GM12878 (cell line): Measurements from ENCODE around the gene DCAF7. TPM values are rescaled to one million over a fixed set of nuclear protein-coding genes. Genes with fewer than 3 reads are reported as not detected.

Experiments used
- ATAC-seq: fragments of 200-7000 bp; cut with Tn5 transposase; 3 replicates; pipeline ENCODE4 v1.9.1; 2020; ENCODE audit warnings: mild to moderate bottlenecking, moderate library complexity
- BruUV-seq: library from RNA; stranded (reverse); fragments of 400-500 nt; replicated peaks from 2 replicates; lab custom pipeline; 2021; lab: Mats Ljungman, UMichigan
- CTCF ChIA-PET: fragments of 300-600 bp; sonication (Branson Sonifier 250); formaldehyde crosslinking; extraction: SDS; loops from one replicate; lab custom pipeline; 2021; ENCODE audit warnings: inconsistent platforms; lab: Yijun Ruan, JAX
- POLR2A ChIA-PET: fragments of 350-600 bp; formaldehyde crosslinking; extraction: SDS; loops from one replicate; lab custom pipeline; 2021; ENCODE audit warnings: inconsistent platforms; lab: Charles Lee
- RAD21 ChIA-PET: fragments of 300-600 bp; sonication (Branson Sonifier 250); formaldehyde crosslinking; loops from one replicate; lab custom pipeline; 2023; ENCODE audit warnings: antibody characterized with exemption; ENCODE audit not compliant: unreplicated experiment; lab: Charles Lee
- SMC1A ChIA-PET: fragments of 300-600 bp; sonication (Branson Sonifier 250); formaldehyde crosslinking; loops from one replicate; lab custom pipeline; 2023; ENCODE audit not compliant: unreplicated experiment, uncharacterized antibody; lab: Charles Lee
- DNase-seq: peaks from one replicate; pipeline ENCODE4 v3.0.0-alpha.2; 2011; ENCODE audit warnings: low read depth, low spot score
- FAIRE-seq: peaks from 3 replicates; lab custom pipeline; 2011; peaks lifted over from hg19 to GRCh38; lab: Jason Lieb, UNC
- H2AFZ ChIP-seq: 2 replicates; pipeline ENCODE4 v1.6.0; 2011; ENCODE audit warnings: low read depth, low read length, control low read depth; ENCODE audit not compliant: control insufficient read depth
- H3K27ac ChIP-seq: 2 replicates; pipeline ENCODE4 v1.5.1; 2011; ENCODE audit warnings: control low read depth; ENCODE audit not compliant: control insufficient read depth, insufficient read depth
- H3K27me3 ChIP-seq, 2 experiments: replicated peaks in 1 of 2; 2 replicates each; pipeline versions ENCODE4 v1.6.0 to v1.6.1; 2011; ENCODE audit warnings: low read length in 1 of 2; ENCODE audit not compliant: control insufficient read depth in 2 of 2, insufficient read depth in 2 of 2
- H3K36me3 ChIP-seq, 2 experiments: 2 replicates each; pipeline ENCODE4 v1.5.1; 2011; ENCODE audit warnings: low read length in 1 of 2; ENCODE audit not compliant: control insufficient read depth in 2 of 2, insufficient read depth in 2 of 2
- H3K4me1 ChIP-seq: 2 replicates; pipeline ENCODE4 v1.6.1; 2011; ENCODE audit warnings: mild to moderate bottlenecking, low read length, moderate library complexity, mixed read lengths; ENCODE audit not compliant: control insufficient read depth, insufficient read depth
- H3K4me2 ChIP-seq: 2 replicates; pipeline ENCODE4 v1.6.0; 2011; ENCODE audit warnings: control low read depth; ENCODE audit not compliant: control insufficient read depth, insufficient read depth
- H3K4me3 ChIP-seq: fragments of 200-600 bp; sonication (generic); 2 replicates; pipeline ENCODE4 v1.5.1; 2016
- H3K79me2 ChIP-seq: 2 replicates; pipeline ENCODE4 v1.6.0; 2011; ENCODE audit warnings: low read length; ENCODE audit not compliant: control insufficient read depth, insufficient read depth
- H3K9ac ChIP-seq: 2 replicates; pipeline ENCODE4 v1.8.0; 2011; ENCODE audit warnings: low read length, control low read depth, mixed read lengths; ENCODE audit not compliant: control insufficient read depth, insufficient read depth
- H3K9me3 ChIP-seq: replicated peaks from 3 replicates; pipeline ENCODE4 v1.5.1; 2011; ENCODE audit warnings: mild to moderate bottlenecking, low read length; ENCODE audit not compliant: control insufficient read depth, insufficient read depth
- H4K20me1 ChIP-seq: 2 replicates; pipeline ENCODE4 v1.6.0; 2011; ENCODE audit not compliant: control insufficient read depth, insufficient read depth
- ATF7 ChIP-seq: fragments of 450-650 bp; IDR thresholded peaks from 2 replicates; pipeline ENCODE4 v1.6.1; 2016; ENCODE audit warnings: low read depth, mild to moderate bottlenecking
- BCL3 ChIP-seq: IDR thresholded peaks from 2 replicates; pipeline ENCODE4 v1.6.1; 2011; ENCODE audit warnings: borderline replicate concordance, low read depth, mild to moderate bottlenecking, moderate library complexity, low read length; ENCODE audit not compliant: insufficient read depth, poor library complexity, severe bottlenecking
- BCLAF1 ChIP-seq: fragments of 450-650 bp; IDR thresholded peaks from 2 replicates; pipeline ENCODE4 v1.6.1; 2017; ENCODE audit warnings: antibody characterized with exemption, mild to moderate bottlenecking, moderate library complexity
- ETV6 ChIP-seq, 2 experiments: fragments of 450-650 bp in 1 of 2; IDR thresholded peaks in 1 of 2; conservative IDR thresholded peaks in 1 of 2; 2 replicates each; pipeline ENCODE4 v1.6.1; 2014; ENCODE audit warnings: antibody characterized with exemption in 1 of 2, borderline replicate concordance in 1 of 2, low read depth in 1 of 2, mild to moderate bottlenecking in 1 of 2, moderate library complexity in 1 of 2
- MYB ChIP-seq: fragments of 150-350 bp; IDR thresholded peaks from 2 replicates; pipeline ENCODE4 v1.6.1; 2014; ENCODE audit warnings: mild to moderate bottlenecking, low read depth, low read length, borderline replicate concordance
- RAD51 ChIP-seq: fragments of 450-650 bp; IDR thresholded peaks from 2 replicates; pipeline ENCODE4 v1.6.1; 2016; ENCODE audit warnings: moderate library complexity, mild to moderate bottlenecking, inconsistent platforms
- RELA ChIP-seq: fragments of 450-650 bp; IDR thresholded peaks from 2 replicates; pipeline ENCODE4 v1.8.0; 2014; ENCODE audit warnings: borderline replicate concordance; ENCODE audit not compliant: partially characterized antibody
- ZBTB33 ChIP-seq: fragments of 450-650 bp; IDR thresholded peaks from 2 replicates; pipeline ENCODE4 v1.6.1; 2017; ENCODE audit warnings: mild to moderate bottlenecking
- WGBS: methylation state at CpG from one replicate; pipeline ENCODE4 v1.1.6; 2016; ENCODE audit warnings: low lambda C conversion rate; ENCODE audit not compliant: insufficient replicate concordance, insufficient coverage; ENCODE audit errors: missing lambda C conversion rate; 5-methylcytosine and 5-hydroxymethylcytosine counted together
- in situ Hi-C: fragments of 300-500 bp; cut with MboI; formaldehyde crosslinking; loops from 9 replicates; pipeline ENCODE4 v1.14.3; 2018; ENCODE audit warnings: mixed read lengths
- intact Hi-C: fragments of 100-400 bp; cut with micrococcal nuclease; formaldehyde crosslinking; loops from one replicate; pipeline ENCODE4 v1.14.2; 2022; ENCODE audit not compliant: unreplicated experiment
- polyA plus RNA-seq, 11 experiments: library from polyadenylated mRNA; depleted of rRNA in 4 of 11; unstranded in 6 of 11; stranded (reverse) in 5 of 11; fragments of >200 nt; fragmentation: Nextera tagmentation in 4 of 11; fragmentation: Illumina TruSeq in 1 of 11; extraction: Ambion mirVana in 4 of 11; extraction: Trizol in 1 of 11; gene quantifications; 1 replicate in 1 of 11; 2 replicates in 10 of 11; pipeline versions ENCODE4 v1.2.1 to v1.2.3, GENCODE V29; 2011 to 2016; ENCODE audit warnings: inconsistent platforms in 2 of 11, missing spikeins in 2 of 11, low read depth in 1 of 11
- total RNA-seq, 4 experiments: library from RNA; depleted of rRNA in 3 of 4; stranded (reverse); fragments of >200 nt in 3 of 4; fragmentation: Illumina TruSeq in 1 of 4; extraction: Trizol in 1 of 4; gene quantifications; 2 replicates each; pipeline versions ENCODE4 v1.2.1 to v1.2.3, GENCODE V29; 2013 to 2021
- TF ChIP-seq, protein P1 (sequence below): fragments of 450-650 bp; IDR thresholded peaks from 2 replicates; pipeline ENCODE4 v1.6.1; 2018; ENCODE audit warnings: mild to moderate bottlenecking, low read depth, moderate library complexity; ENCODE audit not compliant: partially characterized antibody
- TF ChIP-seq, protein P2 (sequence below): fragments of 450-650 bp; IDR thresholded peaks from 2 replicates; pipeline ENCODE4 v1.6.1; 2017; ENCODE audit warnings: low read depth, mild to moderate bottlenecking, moderate library complexity

DCAF7 gene
- total and polyA plus RNA-seq, 10 of the 15 experiments (the other 5 are each of a cell fraction or from before 2014, with no cell fraction given), result 27.0 to 103 (median 54.5) TPM

DNA sequence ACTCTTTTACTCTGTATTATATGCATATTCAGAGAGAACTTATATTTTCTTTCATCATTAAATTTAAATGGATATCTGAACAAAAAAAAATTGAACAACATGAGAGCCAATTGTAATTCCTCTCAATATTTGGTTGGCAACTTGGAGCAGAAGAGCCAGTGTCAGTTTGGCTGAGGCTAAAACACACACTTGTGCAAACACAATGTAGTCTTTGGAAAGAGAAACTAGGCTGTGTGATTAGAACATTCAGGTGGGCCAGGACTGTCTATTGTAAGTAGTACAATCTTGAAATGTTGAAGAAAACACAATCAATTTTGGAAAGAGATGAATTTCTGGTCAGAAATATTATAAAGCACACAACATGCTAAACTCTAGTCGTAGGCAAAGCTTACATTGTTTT, 17.0 kb downstream of the DCAF7 start:
- SMC1A ChIA-PET, result no interaction called here
- Histone ChIP-seq H3K79me2 (peaks cover 45% of the 10 kb centered on the region), H4K20me1 (peaks cover 2% of the 10 kb centered on the region), H3K9me3 (no peaks in the 10 kb centered on the region), H3K27me3 (no peaks in the 10 kb centered on the region), H3K4me2 (no peak overlapping the region), H2AFZ (no peak overlapping the region), H3K9ac (no peak overlapping the region), H3K4me3 (no peak overlapping the region), H3K4me1 (no peaks in the 10 kb centered on the region), H3K36me3 (peaks cover 0 to 2% of the 10 kb centered on the region in 2 experiments; a peak in 2 of 4 replicates), H3K27ac (no peak overlapping the region)
- in situ Hi-C loops, result no loop called here
- FAIRE-seq (no peak), DNase-seq (no peak), ATAC-seq (no peak)
- CTCF ChIA-PET, result interaction anchor here (0.7 kb wide), 1 partner anchor 267 kb away, joined by 3 read pairs; no protein-coding TSS in a partner anchor
- RAD21 ChIA-PET, result no interaction called here
- 92% methylated on average over 1 of the region's 1 CpG for WGBS
- intact Hi-C loops, result no loop called here
- no TSS peak for BruUV-seq
- POLR2A ChIA-PET, result no interaction called here
- TF ChIP-seq ZBTB33, result no peak
- no peak for TF ChIP-seq BCL3
- no peak for TF ChIP-seq RELA
- TF ChIP-seq, protein P1, sequence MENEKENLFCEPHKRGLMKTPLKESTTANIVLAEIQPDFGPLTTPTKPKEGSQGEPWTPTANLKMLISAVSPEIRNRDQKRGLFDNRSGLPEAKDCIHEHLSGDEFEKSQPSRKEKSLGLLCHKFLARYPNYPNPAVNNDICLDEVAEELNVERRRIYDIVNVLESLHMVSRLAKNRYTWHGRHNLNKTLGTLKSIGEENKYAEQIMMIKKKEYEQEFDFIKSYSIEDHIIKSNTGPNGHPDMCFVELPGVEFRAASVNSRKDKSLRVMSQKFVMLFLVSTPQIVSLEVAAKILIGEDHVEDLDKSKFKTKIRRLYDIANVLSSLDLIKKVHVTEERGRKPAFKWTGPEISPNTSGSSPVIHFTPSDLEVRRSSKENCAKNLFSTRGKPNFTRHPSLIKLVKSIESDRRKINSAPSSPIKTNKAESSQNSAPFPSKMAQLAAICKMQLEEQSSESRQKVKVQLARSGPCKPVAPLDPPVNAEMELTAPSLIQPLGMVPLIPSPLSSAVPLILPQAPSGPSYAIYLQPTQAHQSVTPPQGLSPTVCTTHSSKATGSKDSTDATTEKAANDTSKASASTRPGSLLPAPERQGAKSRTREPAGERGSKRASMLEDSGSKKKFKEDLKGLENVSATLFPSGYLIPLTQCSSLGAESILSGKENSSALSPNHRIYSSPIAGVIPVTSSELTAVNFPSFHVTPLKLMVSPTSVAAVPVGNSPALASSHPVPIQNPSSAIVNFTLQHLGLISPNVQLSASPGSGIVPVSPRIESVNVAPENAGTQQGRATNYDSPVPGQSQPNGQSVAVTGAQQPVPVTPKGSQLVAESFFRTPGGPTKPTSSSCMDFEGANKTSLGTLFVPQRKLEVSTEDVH, result no peak
- TF ChIP-seq, protein P2, sequence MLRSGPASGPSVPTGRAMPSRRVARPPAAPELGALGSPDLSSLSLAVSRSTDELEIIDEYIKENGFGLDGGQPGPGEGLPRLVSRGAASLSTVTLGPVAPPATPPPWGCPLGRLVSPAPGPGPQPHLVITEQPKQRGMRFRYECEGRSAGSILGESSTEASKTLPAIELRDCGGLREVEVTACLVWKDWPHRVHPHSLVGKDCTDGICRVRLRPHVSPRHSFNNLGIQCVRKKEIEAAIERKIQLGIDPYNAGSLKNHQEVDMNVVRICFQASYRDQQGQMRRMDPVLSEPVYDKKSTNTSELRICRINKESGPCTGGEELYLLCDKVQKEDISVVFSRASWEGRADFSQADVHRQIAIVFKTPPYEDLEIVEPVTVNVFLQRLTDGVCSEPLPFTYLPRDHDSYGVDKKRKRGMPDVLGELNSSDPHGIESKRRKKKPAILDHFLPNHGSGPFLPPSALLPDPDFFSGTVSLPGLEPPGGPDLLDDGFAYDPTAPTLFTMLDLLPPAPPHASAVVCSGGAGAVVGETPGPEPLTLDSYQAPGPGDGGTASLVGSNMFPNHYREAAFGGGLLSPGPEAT, result no peak
- no peak for TF ChIP-seq BCLAF1
- no peak for TF ChIP-seq RAD51
- TF ChIP-seq ETV6 (conservative IDR thresholded peaks at IDR 0.05 in 1 of 2, IDR thresholded peaks at IDR 0.05 in 1 of 2; ENCODE audit: borderline replicate concordance in 1 of 2, low read depth in 1 of 2), result no peak
- TF ChIP-seq MYB, result no peak
- TF ChIP-seq ATF7, result no peak
